ENCODE data around the gene SLX4IP.

Gene SLX4IP

DNA sequence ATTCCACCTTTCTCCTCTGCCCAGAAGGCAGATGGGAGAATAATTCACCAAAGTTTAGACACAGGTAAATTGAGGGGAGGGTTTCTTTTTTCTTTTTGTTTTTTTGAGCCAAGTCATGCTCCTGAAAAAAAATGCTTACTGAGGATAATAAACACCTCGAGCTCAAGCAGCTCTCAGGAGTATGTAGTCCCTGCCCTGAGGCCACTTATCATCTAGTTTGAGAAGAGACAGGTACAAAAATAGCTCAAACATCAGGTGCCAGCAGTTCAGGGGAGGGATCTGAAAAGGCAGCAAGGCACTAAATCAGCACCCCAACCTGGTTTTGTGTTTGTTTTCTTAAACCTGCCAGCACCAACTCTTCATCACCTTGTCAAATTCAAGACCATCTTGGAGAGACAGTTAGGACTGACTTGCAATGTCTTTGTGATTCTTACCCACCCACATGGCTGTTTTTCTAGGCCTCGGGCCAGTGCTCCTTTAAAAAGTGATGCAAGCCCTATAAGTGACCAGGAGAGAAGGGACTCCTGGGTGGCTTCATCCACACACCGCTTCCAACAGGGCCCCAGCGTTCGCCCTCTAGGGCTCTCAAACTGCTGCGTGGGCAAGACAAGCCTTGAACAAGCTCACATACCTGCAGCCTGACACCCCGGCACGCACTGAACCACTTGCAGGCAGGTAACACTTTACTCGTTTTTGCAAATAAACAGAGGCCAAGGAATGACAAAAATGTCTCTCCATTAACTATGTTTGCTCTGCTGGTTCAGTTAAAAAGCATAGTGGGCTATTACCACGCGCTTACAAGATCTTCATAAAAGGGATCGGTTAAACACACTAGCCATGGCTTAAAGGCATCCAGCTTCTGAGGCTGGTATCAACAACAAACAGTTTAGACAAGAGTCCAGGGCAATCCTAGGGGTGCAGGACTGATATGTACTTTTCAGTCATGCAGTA lies 224.8 kb downstream of the SLX4IP start:
- Histone ChIP-seq H3K27me3 (ENCODE audit: insufficient read depth, low read depth, severe bottlenecking) (no peaks in the 10 kb centered on the region), H3K4me3 (ENCODE audit: low read depth, low read length) (no peak overlapping the region), H3K27ac (no peak overlapping the region), H3K36me3 (no peaks in the 10 kb centered on the region), H3K9me3 (ENCODE audit: severe bottlenecking) (no peaks in the 10 kb centered on the region)
- no peak for DNase-seq
- TF ChIP-seq, protein P1, sequence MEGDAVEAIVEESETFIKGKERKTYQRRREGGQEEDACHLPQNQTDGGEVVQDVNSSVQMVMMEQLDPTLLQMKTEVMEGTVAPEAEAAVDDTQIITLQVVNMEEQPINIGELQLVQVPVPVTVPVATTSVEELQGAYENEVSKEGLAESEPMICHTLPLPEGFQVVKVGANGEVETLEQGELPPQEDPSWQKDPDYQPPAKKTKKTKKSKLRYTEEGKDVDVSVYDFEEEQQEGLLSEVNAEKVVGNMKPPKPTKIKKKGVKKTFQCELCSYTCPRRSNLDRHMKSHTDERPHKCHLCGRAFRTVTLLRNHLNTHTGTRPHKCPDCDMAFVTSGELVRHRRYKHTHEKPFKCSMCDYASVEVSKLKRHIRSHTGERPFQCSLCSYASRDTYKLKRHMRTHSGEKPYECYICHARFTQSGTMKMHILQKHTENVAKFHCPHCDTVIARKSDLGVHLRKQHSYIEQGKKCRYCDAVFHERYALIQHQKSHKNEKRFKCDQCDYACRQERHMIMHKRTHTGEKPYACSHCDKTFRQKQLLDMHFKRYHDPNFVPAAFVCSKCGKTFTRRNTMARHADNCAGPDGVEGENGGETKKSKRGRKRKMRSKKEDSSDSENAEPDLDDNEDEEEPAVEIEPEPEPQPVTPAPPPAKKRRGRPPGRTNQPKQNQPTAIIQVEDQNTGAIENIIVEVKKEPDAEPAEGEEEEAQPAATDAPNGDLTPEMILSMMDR (IDR thresholded peaks at IDR 0.05; ENCODE audit: low read depth, low read length), result no peak

DNA sequence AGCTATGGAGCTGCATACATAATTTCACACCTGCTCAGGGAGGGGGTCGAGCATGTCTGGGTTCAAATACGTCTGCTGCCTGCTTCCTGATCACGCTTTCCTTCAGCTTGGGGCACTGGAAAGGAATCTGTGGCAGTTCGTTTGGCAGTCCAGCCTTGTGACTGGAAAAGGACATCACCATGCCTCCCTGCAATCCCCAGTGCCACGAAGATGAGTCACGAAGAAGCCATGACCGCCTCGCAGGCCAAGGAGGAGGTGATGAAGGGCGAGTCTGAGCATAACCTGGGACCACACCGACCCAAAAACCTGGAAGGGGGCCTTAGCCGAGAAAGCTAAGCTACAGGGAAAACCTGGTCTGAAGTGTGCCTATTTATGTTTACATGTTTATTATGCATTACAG lies 225.6 kb downstream of the SLX4IP start:
- Histone ChIP-seq H3K36me3 (no peaks in the 10 kb centered on the region), H3K27ac (no peak overlapping the region), H3K9me3 (ENCODE audit: severe bottlenecking) (no peaks in the 10 kb centered on the region), H3K4me3 (ENCODE audit: low read depth, low read length) (no peak overlapping the region), H3K27me3 (ENCODE audit: insufficient read depth, low read depth, severe bottlenecking) (no peaks in the 10 kb centered on the region)
- TF ChIP-seq, protein P1 (IDR thresholded peaks at IDR 0.05; ENCODE audit: low read depth, low read length), result no peak
- no peak for DNase-seq

- DNase-seq, result no peak
Observed at GRCh38 chr20:10661261-10661660, 226.2 kb downstream of the SLX4IP start.

GRCh38 chr20:10662151-10662550 lies 227.0 kb downstream of the SLX4IP start:
- TF ChIP-seq, protein P1 (IDR thresholded peaks at IDR 0.05; ENCODE audit: low read depth, low read length), result no peak
- Histone ChIP-seq H3K9me3 (ENCODE audit: severe bottlenecking) (no peaks in the 10 kb centered on the region), H3K27ac (no peak overlapping the region), H3K27me3 (ENCODE audit: insufficient read depth, low read depth, severe bottlenecking) (no peaks in the 10 kb centered on the region), H3K4me3 (ENCODE audit: low read depth, low read length) (no peak overlapping the region), H3K36me3 (no peaks in the 10 kb centered on the region)
- DNase-seq, result no peak

More at GRCh38 chr20:10661261-10661660, 226.2 kb downstream of the SLX4IP start:
- Histone ChIP-seq H3K9me3 (ENCODE audit: severe bottlenecking) (no peaks in the 10 kb centered on the region), H3K4me3 (ENCODE audit: low read depth, low read length) (no peak overlapping the region), H3K27ac (no peak overlapping the region), H3K27me3 (ENCODE audit: insufficient read depth, low read depth, severe bottlenecking) (no peaks in the 10 kb centered on the region), H3K36me3 (no peaks in the 10 kb centered on the region)
- TF ChIP-seq, protein P1 (IDR thresholded peaks at IDR 0.05; ENCODE audit: low read depth, low read length), result no peak

- Histone ChIP-seq H3K9me3 (ENCODE audit: severe bottlenecking) (no peaks in the 10 kb centered on the region), H3K4me3 (ENCODE audit: low read depth, low read length) (no peak overlapping the region), H3K27ac (no peak overlapping the region), H3K27me3 (ENCODE audit: insufficient read depth, low read depth, severe bottlenecking) (no peaks in the 10 kb centered on the region), H3K36me3 (no peaks in the 10 kb centered on the region)
- DNase-seq, result no peak
- TF ChIP-seq, protein P1 (IDR thresholded peaks at IDR 0.05; ENCODE audit: low read depth, low read length), result no peak
Observed at GRCh38 chr20:10662661-10663458, 227.8 kb downstream of the SLX4IP start.

Data from WERI-Rb-1 (cell line).